HT1080 (cell line): Measurements from ENCODE around the gene TMEM72. TPM values are rescaled to one million over a fixed set of nuclear protein-coding genes. Genes with fewer than 3 reads are reported as not detected.

ENCODE experiments used
- DNase-seq: peaks from one replicate; pipeline ENCODE4 v3.0.0-alpha.2; 2015; ENCODE audit warnings: low read depth
- total RNA-seq: library from RNA; depleted of rRNA; stranded (reverse); fragments of >200 nt; shearing (Covaris generic); gene quantifications from 2 replicates; pipeline ENCODE4 v1.2.3, GENCODE V29; 2014

TMEM72 gene
- total RNA-seq, 1 experiment from 2014 or later, result not detected

DNA sequence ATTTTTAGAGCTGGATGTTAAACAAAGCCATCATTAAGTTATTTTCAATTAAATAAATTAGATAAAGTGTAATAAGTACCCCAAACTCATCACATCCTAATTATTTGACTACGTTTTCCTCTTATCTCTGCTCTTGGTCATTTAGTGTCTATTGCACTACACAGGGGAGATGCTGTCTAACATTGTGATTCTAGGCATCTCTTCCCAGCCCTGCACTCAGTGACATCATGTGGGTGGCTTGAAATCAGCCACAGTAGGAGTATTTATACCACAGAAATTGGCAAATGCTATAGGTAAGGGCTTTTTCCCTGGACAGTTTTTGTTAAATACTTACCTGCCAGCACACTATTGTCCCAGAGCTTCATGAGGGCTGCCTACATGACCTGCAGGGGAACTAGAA is 21.3 kb upstream of the TMEM72 start:
- no peak for DNase-seq

DNA sequence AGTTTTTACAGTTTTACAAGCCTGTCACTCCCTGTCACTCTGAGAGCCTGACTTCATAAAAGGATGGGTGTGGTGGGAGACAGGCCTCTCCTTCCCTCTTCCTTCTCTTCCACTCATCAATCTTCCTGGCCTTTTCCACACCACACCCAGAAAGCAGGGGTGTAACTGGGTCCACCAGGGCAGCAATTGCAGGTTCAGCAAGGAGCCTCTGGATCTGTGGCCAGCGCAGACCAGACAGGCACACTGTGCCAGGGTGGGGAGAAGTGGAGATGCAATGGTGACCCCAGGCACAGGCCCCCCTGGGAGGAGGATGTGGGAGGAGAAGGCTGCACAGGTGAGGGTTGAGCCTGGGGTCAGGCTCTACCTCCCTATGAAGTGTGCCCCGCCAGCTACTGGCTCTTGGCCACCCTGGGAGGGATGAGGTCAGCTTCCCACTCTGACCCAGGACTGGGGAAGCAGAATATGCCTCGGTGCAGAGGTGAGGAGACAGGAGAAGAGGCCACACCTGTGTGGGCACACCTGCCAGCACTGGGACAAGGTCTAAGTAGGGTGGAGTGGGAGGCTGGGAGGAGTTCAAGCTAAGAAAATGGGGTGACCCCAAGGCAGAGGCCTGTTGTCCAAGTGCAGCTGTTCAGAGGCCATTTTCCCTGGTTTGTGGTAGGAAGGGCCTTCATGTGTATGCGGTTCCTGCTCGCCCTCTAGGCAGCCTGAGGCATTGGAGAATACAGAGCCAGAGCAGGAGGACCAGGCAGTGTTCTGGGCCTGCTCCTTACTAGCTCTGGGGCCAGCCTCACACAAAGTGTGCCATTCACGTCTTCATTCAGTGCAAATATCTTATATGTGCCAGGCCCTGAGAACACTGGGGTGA is 20.2 kb upstream of the TMEM72 start:
- no peak for DNase-seq

DNA sequence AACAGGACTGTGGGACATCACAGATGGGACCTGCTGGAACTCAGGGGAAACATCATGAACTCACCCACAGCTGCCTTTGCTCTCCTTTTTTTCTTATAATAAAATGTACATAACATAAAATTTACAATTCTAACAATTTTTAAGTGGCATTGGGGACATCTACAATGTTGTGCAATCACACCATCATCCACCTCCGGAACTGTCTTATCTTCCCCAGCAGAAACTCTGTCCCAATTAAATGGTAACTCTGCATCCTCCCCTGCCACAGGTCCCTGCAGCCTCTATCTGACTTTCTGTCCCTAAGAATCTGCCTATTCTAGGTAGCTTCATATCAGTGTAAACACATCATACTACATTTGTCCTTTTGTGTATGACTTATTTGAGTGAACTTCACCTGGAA is 19.4 kb upstream of the TMEM72 start:
- DNase-seq, result no peak

DNA sequence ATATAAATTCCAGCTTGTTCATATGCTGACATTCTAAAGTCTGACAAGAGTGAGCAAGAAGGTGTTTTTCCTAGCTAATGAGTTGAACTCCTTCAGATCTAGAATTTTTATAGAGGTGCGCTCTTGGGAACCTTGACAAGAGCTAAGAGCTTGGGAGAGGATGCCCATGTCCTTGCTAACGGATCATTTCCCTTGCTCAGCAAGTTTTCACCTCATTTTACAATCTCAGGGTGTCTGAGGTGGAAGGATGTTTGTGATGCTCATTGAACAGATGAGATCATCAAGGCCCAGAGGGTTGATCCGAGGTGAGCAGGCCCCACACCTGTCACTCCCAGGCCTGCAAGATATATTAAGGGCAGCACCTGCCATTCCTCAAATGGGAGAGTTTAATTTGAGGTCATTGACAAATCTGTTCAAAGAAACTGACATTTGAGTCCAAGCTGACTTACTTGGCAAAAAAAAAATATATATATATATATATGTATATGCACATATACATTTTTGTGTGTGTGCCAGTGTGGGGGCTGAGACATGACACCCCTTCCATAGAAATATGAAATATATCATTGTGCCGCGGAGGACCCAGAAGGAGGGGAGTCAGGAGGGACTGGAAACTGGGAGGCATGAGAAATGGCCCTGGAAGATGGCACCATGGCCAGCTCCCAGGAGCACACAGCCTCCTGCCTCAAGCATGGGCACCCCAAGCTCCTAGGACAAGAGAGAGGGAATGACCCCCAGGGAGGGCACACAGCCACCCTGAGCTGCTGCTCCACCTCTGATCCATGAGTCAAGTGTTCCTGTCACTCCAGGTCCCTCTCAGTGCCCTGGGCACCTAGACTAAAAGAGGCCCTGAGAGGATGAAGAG is 17.3 kb upstream of the TMEM72 start:
- DNase-seq, result no peak

DNA sequence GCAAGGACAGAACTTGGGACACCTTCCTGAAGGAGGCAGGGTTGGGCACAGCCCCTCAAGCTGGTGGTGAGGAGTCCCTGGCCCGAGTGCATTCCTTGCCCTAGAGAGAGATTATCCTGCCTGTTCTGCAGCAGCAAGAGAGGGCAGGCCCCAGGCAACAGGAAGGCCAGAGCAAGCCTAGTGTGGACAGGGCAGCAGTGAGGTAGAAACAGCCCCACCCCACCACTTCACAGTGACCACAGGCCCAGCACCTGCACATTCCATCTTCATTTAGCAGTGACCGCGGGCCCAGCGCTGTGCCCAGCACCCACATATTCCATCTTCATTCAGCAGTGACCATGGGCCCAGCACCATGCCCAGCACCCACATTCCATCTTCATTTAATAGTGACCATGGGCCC is 16.4 kb upstream of the TMEM72 start:
- DNase-seq, result no peak

DNA sequence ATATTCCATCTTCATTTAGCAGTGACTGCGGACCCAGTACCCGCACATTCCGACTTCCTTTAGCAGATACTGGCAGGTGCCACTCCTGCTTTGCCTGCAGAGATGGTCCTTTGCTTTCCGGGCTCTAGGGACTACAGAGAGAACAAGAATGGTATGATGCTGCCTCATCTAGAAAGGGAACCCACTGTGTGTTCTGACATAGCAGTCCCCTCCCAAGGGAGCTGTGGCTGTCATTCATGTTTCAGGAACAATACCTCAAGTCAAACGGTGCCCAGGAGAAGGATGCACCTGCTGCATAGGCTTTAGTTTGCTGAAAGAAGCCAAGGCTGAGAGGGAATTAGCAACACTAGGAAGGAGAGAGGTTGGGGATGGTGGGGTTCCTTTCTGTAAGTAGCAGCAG is 15.9 kb upstream of the TMEM72 start:
- no peak for DNase-seq

DNA sequence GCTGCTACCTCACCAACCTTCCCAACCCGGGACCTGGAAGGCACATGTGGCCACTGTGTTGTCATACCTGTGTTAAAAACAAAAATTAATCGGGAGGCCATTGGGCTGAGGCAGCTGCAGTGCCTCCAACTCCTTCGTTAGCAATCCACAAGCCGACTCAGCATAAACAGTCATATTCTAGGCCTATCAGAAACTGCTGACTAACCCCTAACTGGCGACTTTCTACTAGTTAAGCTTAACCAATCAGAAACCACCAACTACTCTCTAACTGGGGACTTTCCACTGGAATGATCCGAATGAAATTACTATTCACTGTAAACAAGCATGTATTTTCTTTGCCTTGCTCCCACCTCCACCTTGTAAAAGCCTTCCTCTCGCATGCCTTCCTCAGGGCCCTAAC is 14.1 kb upstream of the TMEM72 start:
- peak; percentile 11 for DNase-seq

DNA sequence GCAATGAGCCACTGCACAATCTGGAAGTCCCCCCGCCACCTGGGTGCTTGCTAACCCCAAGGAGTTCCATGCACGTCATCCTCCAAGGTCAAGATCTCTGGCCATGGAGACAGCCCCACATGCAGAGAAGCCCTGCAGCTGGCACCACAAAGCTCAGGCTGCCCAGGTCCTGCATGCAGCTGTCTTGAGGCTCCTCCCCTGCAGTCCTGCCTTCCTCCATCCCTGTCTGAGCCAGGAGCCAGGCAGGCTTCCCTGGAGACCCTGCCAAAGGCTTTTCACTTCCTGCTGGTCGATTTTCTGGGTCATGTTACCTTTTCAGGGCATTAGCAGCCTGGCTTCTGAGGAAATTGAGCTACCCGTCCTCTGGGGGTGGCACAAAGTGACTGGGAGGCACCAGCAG is 12.5 kb upstream of the TMEM72 start:
- DNase-seq, result no peak

DNA sequence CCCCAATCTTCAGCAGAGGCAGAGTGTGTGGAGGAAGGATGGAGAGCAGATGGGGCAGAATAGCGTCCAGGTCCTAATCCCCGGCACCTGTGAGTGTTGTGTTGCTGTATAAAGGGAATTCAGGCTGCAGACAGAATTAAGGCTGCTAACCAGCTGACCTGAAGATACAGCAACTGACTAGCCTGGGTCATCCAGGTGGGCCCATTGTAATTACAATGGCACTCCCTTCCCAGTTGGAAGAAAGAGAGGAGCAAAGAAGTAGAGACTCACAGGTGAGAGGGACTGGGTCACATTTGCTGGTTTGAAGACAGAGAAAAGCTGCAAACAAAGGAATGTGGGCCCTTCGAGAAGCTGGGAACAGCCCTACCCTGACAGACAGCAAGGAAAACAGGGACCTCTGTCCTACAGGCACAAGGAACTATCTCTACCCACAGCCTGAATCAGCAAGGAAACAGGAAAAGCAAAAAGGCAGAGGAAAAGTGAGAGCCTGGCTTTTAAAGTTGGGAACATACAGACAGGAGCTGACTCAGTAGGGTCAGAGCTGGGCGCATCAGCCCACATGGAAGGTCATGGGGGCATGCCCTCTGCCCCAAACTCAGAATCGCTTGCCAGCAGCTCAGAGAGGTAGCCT is 11.6 kb upstream of the TMEM72 start:
- no peak for DNase-seq

DNA sequence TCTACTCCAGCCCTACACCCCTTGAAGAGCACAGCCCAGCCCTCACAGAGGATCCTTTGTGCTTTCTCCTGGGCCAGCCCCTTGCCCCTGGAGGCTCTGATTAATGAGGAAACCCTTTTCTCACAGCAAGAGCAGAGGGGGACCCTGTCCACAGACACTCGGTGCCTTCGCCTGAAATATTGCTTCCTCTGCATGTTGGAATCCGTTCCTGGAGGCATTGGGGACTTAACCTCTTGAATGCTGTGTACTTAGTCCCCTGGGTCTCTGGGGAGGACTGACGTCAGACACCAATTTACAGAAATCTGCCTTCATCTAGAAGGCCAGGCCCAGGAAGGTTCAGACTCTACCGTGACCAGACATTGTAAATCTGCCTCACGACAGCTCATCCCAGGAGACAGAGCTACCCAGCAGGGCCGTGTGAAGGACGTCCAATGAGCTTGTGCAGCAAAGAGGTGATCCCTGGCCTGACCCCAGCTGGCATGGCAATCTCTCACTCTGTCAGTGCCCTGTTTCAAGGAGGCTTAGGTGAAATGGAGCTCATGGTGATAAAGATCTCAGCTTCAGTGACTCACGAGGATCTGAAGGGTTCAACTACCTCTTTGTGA is 8.1 kb upstream of the TMEM72 start:
- no peak for DNase-seq

DNA sequence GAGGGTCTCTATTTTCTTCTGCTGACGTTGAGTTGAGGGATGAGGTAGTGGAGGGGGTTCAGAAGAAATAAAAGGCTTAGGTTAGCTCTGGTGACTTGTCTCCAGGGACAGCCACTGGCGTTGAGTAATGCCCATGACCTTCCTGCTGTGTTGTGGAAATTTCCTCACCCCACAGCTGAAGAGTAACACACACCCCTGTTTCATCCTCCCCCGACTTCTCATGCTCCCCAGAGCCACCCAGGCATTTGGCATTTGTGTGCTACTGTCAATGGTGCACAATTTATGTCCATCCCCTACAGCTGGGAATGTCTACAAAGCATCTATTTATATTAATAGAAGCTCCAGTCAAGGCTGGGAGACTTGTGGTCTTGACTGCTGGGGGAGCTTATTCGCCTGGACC is 4.7 kb upstream of the TMEM72 start:
- no peak for DNase-seq

DNA sequence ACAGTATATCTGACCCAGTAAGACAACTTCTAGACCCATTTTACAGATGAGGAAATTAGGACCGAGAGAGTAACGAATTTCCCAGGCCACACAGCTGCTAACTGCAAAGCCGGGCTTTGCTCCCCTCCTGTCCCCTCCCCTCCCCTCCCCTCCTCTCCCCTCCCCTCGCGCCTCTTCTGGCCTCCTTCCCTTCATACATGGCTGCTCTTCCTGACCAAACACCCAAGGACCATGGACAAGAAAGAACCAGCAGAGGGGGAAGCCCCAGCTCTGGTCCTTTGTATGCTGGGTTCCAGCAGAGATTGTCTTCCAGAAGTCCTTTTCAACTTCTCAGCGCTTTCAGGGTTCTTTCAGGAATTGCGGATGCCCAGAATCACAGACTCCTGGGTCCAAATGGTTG is 3.6 kb upstream of the TMEM72 start:
- no peak for DNase-seq

DNA sequence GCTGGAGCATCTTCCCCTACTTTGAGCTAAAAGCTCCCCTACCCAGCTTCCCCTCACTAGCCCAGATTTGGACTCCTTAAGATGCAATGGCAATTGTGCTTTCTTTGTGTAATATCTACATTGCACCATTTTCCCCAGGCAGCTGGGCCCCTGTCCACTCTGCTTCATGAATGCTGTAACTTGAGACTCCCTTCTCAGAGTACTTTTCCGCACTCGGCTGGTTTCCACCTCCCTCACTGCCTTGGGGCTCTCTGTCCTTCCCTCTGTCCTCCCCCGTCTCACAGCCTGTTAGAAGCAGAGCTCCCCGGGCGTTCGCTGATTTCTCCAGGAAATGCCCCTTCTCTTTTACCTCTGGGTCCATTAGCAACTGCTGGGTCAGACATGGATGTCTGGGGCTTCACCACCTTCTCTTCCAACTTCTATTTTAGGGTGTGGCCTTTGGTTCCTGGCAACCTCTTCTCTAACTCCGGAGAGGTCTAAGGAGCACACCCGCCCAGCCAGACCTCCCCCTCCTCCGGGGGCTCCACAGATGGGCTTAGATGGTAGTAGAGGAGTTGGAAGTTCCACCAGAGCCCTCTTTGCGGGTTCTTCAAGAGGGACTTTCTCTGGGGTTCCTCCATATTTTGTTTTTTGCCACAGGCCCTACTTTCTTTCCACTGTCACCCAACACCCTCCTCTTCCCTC is 2.9 kb upstream of the TMEM72 start:
- DNase-seq, result peak; percentile 22

DNA sequence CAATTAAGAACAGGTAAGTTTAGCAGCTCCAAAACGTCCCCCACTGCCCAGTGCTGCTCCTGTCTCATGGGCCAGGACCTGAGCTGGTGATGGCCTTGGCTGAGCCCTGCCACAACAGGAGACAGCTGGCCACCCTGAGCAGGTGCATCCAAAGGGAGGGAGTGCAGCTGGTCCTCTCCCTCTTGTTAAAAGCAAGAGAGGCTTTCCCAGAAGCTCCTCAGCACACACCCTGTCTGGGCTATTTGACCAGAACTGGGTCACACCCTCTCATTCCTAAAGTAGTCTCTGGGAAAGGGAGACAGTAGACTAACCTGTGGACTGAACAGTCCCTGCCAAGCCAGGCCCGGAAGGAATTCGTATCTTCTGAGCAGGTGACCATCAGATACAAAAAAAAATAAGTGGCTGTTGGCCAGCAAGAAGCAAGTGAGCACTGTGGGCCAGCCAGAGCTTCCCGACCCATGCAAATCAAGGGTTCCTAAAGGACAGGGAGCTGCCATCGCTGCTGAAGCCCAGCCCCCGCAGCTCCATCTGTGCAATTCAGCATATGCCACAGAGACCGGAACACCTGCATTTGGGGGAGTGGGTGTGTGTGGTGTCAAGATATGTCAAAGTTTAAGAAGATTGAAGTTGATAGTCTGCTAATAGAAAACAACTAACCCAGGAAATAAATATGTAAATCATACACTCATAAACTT is 2.1 kb upstream of the TMEM72 start:
- no peak for DNase-seq

DNA sequence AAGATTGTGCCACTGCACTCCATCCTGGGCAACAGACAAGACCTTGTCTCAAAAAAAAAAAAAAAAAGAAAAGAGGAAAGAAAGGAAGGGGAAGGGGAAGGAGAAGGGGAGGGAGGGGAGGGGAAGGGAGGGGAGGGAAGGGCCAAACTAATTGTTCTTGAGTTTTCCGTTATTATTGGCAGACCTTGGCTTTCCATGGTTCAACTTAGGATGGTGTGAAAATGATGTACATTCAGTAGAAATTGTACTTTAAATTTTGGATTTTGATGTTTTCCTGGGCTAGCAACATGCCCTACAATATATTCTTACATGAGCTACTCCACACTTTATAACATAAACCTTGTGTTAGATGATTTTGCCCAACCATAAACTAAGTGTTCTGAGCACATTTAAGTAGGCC is 1.2 kb upstream of the TMEM72 start:
- DNase-seq, result no peak

DNA sequence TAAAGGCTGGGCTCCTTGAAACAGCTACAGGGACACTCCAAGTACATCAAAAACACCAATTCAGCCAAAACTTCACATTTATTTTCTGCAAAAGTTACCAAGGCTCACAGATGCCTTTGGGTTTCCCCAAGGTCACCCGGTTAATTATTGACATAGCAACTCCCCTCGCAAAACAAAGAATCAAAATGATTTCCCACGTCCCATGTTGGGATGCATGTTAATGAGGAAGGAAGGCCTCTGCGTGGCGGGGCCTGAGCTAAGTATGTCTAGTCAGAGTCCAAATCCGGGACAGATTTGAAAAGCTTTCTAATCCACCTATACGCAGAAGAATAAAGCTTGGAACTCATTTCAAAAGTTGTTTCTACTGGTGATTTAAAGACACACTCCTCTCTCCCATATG is 535 bp upstream of the TMEM72 start:
- no peak for DNase-seq

DNA sequence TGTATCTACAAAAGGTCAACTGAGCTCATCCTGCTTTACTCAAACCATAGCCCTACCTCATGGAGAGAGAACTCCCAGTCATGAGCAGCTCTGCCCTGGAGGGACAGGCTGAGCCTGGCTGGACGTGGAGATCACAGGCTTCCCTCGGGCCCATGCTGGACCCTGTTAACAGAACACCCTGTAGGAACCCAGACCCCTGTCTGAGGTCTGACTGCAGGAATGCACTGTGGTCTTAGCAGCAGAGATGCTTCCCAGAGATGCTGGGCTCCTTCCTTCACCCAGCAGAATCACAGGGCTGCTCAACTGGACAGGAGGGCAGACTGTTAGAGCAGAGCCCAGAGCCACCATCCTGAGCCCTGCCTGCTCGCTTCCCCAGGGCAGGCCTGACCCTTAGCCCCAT is 814 bp downstream of the TMEM72 start:
- DNase-seq, result no peak

DNA sequence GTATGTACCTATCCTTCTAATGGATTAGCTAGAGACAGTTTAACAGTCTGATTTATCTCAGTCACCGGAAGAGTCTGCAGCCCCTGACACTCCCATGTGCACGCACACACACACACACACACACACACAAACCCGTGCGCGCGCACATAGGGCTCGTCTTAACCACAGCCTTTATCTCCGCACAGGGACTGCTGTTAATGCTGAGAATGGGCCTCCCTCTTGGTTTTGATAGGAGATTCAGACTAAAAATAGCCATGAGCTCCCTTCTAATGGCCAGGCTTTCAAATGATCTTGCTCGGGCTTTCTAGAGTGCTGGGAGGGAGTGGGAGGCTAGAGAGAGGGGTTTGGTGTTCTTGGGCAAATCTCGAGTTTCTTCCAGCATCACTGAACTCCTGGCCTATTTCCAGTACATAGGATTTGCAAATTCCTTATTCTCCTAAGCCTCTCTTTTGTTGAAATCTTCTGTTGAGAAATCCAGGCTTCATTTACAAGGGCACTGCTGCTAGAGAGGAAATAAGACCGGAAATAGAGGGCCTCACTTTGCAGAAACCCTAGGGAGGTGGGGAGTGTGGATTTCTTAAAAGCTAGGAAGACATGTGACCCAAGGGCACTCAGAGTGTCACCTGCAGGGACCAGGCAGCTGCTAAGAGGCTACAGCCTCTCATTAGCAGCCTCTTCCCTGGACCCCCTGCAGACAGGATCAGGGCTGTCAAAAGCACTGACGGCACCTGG is 2.4 kb downstream of the TMEM72 start:
- DNase-seq, result no peak

DNA sequence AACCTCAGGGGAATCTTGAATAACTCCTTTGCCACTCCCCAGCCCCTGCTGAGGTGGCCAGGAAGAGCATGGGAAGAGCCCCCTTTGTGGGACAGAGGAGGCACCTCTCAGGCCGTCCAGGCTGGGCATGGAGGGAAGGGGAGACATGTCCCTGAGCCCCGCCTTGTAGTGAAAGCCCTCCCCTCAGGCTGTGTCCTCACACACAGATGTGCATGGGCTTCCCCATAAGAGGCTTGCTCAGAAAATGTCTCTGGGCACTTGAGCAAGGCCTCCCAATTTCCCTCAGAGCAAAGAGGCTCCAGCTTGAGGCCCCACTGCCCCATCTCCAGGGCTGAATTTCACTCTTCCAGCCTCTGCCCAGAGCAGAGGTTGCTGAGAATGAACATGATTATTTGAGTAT is 3.8 kb downstream of the TMEM72 start:
- no peak for DNase-seq

DNA sequence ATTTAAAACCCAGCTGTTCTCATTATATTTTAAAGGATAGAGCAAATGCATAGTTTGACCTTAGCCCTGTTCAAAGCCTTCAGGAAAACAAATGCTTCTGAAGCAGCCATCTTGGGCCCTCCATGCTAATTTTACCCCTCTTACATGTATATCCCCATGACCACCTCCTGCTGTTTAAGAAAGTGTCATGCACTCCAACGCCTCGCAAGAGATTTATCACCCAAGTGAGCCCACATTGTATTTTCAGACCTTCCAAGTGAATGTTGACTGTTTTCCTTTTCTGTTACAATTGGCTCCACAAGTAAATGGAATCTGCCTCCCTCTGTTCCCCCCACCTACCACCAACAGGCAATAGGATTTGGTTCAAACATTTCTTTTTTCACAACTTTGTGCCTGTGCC is 5.3 kb downstream of the TMEM72 start:
- DNase-seq, result no peak
